ENCODE results near the gene SOWAHA.

SOWAHA gene

GRCh38 chr5:132779961-132780360 lies 33.1 kb upstream of the SOWAHA start:
- TF ChIP-seq CTCF (conservative IDR thresholded peaks at IDR 0.05): no peak

GRCh38 chr5:132780577-132780976 lies 32.5 kb upstream of the SOWAHA start:
- TF ChIP-seq CTCF (conservative IDR thresholded peaks at IDR 0.05): no peak
- H3K27ac ChIP-seq: no peak overlapping the region

More at GRCh38 chr5:132779961-132780360, 33.1 kb upstream of the SOWAHA start:
- no peak overlapping the region for H3K27ac ChIP-seq

GRCh38 chr5:132781029-132781428 lies 32.1 kb upstream of the SOWAHA start:
- no peak overlapping the region for H3K27ac ChIP-seq
- TF ChIP-seq CTCF (conservative IDR thresholded peaks at IDR 0.05): no peak

GRCh38 chr5:132782101-132782500 lies 31.0 kb upstream of the SOWAHA start:
- no peak overlapping the region for H3K27ac ChIP-seq
- no peak for TF ChIP-seq CTCF (conservative IDR thresholded peaks at IDR 0.05)

GRCh38 chr5:132785365-132785764 lies 27.7 kb upstream of the SOWAHA start:
- H3K27ac ChIP-seq: no peak overlapping the region
- TF ChIP-seq CTCF (conservative IDR thresholded peaks at IDR 0.05): no peak

GRCh38 chr5:132785864-132786263 lies 27.2 kb upstream of the SOWAHA start:
- no peak overlapping the region for H3K27ac ChIP-seq
- no peak for TF ChIP-seq CTCF (conservative IDR thresholded peaks at IDR 0.05)

GRCh38 chr5:132787076-132787475 lies 26.0 kb upstream of the SOWAHA start:
- no peak for TF ChIP-seq CTCF (conservative IDR thresholded peaks at IDR 0.05)
- no peak overlapping the region for H3K27ac ChIP-seq

GRCh38 chr5:132788508-132788907 lies 24.6 kb upstream of the SOWAHA start:
- peak overlapping the region; percentile 72; the same call in 1 of the 2 replicates for H3K27ac ChIP-seq
- TF ChIP-seq CTCF (conservative IDR thresholded peaks at IDR 0.05): no peak

Measured in VCaP (cell line).